NCI-H82 (cell line): ENCODE data around the gene RNF130.

ENCODE experiments used
- DNase-seq: peaks from one replicate; lab custom pipeline; 2025; lab: John Stamatoyannopoulos, UW

The RNF130 gene

GRCh38 chr5:180071531-180072255, at the start of gene RNF130:
Gene RNF130 (minus strand): TSS chr5:180071759. CDS start chr5:180071702, 57 bp downstream.
- DNase-seq = peak; percentile 93

- DNase-seq = no peak
Measured at GRCh38 chr5:180120237-180121101, 48.9 kb upstream of the RNF130 start.

DNA sequence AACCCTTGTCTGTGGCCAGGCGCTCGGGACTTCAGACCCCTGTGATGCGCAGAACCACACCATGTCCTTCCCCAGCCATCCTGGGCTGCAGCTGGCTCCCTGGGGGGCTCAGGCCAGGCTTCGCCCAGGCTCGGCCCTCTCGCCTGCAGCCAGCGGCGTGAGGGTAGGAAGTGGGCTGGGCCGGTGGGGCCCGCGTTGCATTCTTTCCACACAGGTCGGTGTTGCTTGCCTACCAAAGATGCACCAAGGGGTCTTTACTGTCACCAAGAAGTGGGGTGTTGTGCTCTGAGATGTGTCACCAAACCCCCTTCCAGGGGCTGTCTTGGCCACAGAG, 48.3 kb upstream of the RNF130 start:
- no peak for DNase-seq

DNA sequence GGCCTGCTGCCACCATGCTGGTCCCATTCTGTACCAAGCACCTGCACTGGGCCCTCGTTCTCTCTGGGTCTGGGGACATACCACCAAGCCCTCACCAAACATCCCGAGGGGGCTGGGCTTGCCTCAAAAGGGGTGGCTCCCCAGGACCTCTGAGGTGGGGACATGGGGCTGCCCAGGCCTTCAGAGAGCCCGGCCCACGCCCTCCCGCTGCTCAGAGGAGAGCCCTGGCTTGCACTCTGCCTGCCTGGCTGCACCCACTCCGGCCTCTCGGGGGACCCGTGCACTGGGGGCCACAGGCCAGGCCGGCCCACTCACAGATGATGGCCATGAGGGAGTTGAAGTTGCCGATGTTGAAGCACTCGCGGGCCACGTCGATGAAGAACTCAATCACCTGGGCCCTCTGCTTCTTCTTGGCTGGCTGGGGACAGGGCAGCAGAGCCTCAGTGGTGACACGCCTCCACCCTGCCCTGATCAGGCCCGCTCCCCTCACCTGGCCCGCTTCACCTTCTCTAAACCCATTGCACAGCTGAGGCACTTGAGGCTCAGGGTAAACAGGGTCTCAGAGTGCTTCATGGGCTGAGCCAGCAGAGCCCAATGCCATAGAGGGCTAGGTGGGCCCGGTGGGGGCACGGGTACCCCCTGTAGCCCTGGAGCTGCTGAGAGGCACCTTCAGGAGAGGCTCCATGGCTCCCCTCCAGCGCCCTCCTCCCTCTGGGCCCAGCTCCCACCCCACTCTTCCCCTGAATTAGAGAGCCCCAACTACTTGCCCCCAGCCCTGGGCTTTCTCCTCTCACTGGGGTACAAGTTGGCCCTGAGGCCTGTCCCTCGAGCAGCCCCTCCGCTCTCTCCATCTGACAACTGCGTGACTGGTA, 47.7 kb upstream of the RNF130 start:
- no peak for DNase-seq

DNA sequence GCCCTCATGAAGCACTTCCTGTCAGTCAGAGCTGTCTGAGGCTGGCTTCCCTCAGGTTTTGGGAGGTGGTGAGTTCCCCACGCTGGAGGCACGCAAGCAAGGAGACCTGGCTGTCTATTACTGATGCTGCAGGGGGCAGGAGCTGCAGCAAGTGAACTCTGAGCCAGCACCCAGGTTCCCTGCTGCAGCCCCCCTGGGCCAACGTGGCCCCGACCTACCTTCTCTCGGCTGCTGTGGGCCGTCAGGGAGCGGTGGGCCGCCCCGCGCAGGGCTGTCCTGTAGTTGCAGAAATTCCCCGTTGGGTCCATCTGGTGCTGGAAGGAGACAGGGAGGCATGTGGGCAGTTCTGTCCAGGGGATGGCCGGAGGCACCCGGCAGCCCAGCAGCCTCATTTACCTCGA, 46.8 kb upstream of the RNF130 start:
- no peak for DNase-seq

- peak; percentile 14 for DNase-seq
Measured at GRCh38 chr5:180117000-180117725, 45.6 kb upstream of the RNF130 start.

DNA sequence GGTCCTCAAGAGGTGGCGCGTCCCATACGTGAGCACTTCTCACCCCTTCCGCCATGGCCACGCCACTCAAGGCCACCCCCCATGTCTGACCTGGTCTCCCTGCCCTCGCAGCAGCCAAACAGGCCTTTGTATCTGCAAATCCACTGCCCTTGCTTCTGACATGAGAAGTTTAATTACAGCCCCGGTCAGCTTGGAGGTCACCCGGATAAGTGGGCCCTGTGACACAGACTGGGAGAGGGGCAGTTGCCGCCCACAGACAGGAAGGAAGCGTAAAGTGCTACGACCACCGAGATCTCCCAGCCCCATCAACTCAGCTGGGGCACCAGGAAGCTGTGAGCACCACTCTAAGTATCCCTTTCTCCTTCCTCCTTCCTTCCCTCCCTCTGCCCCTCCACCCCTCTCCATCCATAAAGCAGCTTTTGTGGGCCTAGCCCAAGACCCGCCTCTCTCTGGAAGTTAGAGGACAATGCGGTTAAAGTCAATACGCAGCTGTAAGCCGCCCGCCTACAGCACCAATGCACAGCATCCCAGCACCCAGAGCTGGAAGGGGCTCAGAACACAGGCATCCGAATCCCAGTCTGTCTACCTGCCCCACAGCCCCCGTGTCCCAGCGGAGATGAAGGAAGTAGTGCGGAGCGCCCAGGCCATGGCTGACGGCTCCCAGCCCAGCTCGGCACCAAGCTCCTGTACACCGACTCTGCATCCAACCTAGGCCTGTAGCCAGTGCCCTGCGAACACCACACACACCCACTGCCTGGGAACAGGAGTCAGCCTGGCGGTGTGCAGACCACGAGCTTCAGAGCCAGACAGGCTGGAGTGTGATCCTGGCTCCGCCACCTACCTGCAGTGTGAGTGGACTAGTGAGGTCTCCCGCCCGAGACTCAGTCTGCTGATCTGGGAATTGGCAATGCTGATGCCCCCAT, 44.8 kb upstream of the RNF130 start:
- DNase-seq = peak; percentile 44

DNA sequence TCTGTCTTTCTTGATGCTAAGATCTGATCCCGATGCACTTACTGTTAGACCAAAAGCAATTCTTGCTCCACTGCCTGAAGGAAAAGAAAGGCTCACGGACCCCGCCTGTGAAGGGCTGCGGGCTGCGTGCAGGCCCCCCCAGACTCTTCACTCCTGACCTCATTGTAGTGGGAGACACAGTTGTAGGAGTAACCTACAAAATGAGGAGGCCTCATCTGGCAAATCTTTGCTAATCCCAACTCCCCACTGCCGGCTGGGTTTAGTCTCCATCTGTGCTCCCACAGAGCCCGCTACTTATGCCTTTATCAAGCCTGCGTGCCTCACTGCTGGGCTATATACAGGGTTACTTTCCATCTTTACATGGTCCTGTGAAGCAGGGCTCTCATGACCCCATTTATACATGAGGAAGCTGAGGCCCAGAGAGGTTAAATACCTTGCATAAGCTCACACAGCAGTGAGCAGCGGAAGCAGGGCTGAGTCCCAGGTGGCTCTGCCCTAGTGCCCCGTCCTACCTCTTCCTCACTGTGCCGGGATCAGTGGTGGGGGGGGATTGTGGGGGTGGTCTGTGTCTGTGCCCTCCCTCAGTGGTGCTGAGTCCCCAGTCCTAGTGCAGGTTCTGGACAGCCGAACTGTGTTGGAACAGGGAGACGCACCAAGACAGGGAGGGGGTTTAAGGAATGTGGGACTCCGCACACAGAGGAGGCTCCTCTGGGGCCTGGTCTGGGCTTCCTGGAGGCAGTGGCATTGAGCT, 43.9 kb upstream of the RNF130 start:
- DNase-seq = peak; percentile 90

DNA sequence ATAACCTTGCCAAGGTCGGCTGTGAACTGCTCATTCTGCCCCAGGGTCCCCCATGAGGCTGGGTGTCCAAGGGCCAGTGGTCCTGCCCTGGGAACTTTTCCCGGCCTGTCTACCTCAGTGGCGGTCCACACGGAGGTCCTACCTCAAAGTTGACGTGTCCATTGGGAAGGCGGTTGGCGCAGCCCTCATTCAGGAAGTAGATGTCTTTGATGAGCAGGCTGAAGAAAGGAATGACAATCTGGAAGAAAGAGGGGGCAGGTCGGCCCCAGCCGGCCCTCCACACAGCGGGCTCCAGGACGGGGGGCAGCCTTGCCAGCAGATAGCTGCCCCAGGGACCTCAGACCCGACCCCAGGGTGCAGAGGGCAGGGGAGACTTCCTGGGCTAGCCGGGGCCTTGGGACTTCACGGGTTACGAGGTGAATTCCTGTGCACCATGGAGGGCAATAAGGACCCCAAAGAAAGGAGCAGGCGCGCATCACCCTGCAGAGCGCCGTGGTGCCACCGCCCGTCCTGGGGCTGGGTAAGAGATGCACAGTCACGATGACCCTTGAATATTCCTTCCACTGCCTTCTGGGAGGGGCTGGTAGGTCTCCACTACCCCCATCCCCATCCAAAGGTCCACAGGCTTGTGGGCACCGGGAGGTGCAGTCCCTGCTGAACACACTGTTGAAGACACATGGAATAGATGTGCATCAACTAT, 42.9 kb upstream of the RNF130 start:
- no peak for DNase-seq

GRCh38 chr5:180113660-180114303, 42.2 kb upstream of the RNF130 start:
- DNase-seq = no peak

DNA sequence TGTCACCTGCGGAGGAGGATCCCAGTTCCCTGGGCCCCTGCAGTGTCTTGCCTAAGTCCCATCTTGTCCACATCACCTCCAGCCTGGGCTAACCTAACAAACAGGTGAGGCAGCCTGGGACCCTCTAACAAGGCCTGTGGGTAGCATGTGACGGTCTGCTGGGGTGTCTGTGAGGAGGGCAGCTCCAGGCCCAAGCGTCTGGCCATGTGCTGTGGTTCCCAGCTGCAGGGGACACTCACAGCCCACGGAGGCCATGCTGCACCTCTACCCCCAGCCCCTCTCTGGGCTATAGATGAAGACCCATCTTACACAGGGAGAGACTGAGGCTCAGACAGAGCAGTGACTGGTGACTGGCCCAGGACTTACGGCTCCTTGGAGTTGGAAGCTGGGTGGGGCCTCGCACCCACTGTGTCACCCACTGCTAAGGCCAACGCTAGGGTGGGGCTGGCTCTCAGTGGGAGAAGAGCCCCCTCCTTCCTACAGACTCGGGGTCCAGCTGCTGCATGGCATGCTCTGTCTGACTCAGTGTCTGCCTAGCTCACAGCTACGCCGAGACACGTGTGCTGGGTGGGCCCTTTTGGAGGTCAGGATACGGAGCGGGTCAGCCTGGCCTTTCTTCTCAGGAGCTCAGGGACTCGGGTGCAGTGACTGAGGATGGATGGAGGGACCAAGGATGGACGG, 40.8 kb upstream of the RNF130 start:
- no peak for DNase-seq

GRCh38 chr5:180111273-180112002, 39.9 kb upstream of the RNF130 start:
- no peak for DNase-seq

- no peak for DNase-seq
Measured at GRCh38 chr5:180109920-180110319, 38.4 kb upstream of the RNF130 start.

GRCh38 chr5:180107005-180107404, 35.4 kb upstream of the RNF130 start:
- DNase-seq = no peak

DNA sequence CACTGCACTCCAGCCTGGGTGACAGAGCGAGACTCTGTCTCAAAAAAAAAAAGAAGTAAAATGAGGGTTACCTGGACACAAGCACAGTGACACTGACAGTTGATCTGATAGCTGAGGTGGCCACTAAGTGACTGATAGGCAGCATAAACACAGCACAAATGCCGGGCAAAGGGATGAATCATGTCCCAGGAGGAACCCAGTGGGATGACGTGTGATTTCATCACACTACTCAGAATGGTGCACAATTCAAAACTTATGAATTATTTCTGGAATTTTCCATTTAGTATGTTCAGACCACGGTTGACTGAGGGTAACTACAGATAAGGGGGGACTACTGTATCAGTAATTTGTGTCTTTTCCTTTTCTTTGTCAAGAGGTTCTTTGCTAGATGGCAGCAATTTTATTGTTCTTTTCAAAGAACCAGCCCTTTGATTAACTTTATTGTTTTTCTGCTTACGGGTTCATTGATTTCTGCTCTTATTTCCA, 34.3 kb upstream of the RNF130 start:
- no peak for DNase-seq

DNA sequence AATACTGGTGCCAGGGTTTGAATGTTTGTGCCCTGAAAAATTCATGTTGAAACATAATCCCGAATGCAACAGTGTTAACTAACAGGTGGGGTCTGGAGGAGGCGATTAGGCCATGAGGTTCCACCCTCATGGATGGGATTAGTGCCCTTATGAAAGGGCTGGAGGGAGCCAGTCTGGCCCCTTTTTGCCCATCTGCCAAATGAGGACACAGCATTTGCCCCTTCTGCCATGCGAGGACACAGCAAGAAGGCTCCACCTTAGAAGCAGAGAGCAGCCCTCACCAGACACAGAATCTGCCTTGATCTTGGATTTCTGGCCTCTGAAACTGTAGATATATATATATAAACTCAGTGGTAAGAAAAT, 32.6 kb upstream of the RNF130 start:
- peak; percentile 93 for DNase-seq

DNA sequence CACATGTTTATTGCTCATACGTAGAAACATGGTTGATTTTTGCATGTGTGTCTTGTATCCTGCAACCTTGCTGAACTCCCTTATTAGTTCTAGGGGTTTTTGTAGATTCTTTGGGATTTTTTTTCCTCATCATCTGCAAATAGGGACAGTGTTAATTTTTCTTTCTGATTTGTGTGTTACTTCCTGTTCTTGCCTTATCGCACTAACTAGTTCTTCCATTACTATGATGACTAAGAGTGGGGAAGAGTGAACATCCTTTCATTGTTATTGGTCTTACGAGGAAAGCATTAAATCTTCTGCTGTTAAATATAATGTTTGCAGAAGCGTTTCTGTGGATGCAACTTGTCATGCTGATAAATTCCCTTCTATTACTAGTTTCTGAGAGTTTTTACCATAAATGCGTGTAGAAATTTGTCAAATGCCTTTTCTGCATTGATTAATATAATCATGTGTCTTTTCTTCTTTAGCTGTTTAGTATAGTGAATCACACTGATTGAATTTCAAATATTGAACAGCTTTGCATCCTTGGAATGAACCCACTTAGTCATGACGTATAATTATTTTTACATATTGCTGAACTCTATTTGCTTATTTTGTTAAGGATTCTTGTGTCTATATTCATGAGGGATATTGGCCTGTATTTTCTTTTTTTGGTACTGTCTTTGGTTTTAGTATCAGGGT, 32.1 kb upstream of the RNF130 start:
- DNase-seq = no peak
